ENCODE results near the gene CYFIP1.
A peak's percentile ranks its signal among the peaks of the same experiment; 100 is the strongest.
"Not testable (repeated sequence)": the region's sequence is repeated elsewhere in the genome, so short reads cannot be mapped to it uniquely, and the experiment has no call there.

The CYFIP1 gene

DNA sequence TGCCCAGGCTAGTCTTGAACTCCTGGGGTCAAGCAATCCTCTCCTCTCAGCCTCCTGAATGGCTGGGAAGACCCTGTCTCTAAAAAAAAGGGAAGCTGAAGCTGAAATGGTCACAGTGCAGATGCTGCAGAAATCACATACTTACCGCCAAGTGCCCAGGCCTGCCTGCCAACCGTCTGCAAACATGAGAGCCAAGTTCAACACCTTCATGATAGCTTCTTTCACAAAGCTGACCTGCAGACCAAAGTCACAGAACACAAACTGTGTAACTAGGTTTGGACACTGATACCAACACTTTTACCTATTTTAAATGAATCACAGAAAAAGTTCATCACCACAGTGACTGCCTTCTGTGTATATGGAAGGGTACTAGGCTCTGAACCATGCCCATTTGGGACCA lies 22.8 kb upstream of the CYFIP1 start:
- TF ChIP-seq, protein P1, sequence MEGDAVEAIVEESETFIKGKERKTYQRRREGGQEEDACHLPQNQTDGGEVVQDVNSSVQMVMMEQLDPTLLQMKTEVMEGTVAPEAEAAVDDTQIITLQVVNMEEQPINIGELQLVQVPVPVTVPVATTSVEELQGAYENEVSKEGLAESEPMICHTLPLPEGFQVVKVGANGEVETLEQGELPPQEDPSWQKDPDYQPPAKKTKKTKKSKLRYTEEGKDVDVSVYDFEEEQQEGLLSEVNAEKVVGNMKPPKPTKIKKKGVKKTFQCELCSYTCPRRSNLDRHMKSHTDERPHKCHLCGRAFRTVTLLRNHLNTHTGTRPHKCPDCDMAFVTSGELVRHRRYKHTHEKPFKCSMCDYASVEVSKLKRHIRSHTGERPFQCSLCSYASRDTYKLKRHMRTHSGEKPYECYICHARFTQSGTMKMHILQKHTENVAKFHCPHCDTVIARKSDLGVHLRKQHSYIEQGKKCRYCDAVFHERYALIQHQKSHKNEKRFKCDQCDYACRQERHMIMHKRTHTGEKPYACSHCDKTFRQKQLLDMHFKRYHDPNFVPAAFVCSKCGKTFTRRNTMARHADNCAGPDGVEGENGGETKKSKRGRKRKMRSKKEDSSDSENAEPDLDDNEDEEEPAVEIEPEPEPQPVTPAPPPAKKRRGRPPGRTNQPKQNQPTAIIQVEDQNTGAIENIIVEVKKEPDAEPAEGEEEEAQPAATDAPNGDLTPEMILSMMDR (IDR thresholded peaks at IDR 0.05; ENCODE audit: borderline replicate concordance, insufficient read depth, low read depth, low read length) = no peak
- H3K4me3 ChIP-seq (ENCODE audit: low read depth, low read length) = no peak overlapping the region

DNA sequence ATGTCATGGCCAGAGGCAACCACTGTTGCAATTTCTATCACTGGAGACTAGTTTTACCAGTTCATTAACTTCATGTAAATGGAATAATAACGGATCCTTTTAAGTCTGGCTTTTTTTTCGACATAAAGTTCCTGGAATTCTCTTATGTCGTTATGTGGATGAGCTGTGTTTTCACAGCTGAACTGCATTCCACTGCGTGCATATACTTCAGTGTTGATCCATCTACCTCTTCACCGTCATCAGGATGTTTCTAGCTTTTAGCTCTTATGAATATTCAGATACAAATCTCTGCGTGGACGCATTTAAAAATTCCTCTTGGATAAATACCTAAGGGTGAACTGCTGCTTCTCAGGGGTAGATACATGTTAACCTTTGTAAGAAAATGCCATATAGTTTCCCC lies 15.6 kb upstream of the CYFIP1 start:
- TF ChIP-seq, protein P1 (IDR thresholded peaks at IDR 0.05; ENCODE audit: borderline replicate concordance, insufficient read depth, low read depth, low read length) = no peak
- H3K4me3 ChIP-seq (ENCODE audit: low read depth, low read length) = no peak overlapping the region

DNA sequence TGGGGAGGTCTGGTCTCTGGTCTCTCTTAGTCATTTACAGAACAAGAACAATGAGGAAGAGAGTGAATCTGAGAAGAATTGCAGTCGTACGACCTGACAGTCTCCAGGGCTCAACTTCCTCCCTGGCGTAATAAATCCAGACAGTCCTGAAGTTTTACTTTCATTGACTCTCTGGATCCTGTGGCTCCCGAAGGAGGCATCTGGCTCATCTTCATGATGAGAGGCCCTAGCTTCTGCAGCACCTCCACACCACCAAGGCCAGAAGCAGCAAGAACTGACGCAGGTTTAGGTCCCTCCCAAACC lies 11.8 kb upstream of the CYFIP1 start:
- H3K4me3 ChIP-seq (ENCODE audit: low read depth, low read length) = no peak overlapping the region
- TF ChIP-seq, protein P1 (IDR thresholded peaks at IDR 0.05; ENCODE audit: borderline replicate concordance, insufficient read depth, low read depth, low read length) = no peak

DNA sequence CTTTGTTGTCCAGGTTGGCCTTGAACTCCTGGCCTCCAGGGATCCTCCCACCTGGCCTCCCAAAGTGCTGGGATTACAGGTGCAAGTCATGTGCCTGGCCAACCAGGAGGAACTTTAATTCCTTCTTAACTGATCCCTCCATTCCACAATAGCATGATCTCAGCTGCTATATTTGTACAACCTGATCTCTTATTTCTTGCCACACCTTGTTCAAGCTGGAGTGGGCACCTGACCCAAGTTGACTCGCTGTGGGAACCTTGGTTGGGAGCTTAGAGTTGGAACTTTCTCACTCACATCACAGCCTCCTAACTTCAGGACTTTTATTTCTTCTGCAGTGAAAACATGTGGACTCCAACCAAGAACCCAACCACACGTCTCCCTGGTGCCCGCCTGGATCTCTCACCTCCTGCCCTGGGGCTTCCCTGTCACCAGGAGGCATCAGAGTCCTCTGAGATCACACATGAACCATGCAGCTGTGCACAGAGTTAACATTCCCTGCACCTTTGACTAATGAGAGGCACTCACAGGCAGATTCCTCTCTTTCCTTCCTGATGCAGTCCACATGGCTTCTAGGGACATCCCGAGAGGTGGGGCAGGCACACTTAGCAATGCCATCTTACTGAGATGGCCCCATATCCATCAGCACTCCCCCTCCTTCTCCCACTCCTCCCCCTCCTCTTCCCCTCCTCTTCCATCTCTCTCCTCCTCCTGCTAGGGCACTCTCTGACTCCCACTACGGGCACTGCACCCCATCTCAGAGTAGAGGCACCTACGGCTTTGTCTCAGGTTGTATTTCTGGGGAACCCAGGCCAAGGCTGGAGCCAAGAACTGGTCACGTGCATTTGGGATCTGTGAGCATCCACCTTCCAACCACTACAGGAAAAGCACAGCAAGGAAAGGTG lies 9.7 kb upstream of the CYFIP1 start:
- TF ChIP-seq, protein P1 (IDR thresholded peaks at IDR 0.05; ENCODE audit: borderline replicate concordance, insufficient read depth, low read depth, low read length) = no peak
- H3K4me3 ChIP-seq (ENCODE audit: low read depth, low read length) = no peak overlapping the region

DNA sequence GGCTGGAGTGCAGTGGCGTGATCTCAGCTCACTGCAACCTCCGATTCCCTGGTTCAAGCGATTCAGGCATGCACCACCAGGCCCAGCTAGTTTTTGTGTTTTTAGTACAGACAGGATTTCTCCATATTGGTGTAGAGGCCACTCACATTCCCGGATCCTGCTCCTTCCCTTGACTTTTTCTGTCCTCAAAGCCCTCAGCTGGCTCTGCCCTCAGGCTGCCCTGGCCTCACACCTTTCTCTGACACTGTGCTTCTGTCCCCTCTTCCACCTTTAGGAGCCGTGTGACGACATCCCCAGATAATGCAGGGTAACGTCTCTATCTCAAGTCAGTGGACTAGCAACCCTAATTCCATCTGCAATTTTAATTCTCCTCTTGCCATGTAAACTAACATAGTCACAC lies 8.6 kb upstream of the CYFIP1 start:
- no peak overlapping the region for H3K4me3 ChIP-seq (ENCODE audit: low read depth, low read length)
- TF ChIP-seq, protein P1 (IDR thresholded peaks at IDR 0.05; ENCODE audit: borderline replicate concordance, insufficient read depth, low read depth, low read length) = no peak

DNA sequence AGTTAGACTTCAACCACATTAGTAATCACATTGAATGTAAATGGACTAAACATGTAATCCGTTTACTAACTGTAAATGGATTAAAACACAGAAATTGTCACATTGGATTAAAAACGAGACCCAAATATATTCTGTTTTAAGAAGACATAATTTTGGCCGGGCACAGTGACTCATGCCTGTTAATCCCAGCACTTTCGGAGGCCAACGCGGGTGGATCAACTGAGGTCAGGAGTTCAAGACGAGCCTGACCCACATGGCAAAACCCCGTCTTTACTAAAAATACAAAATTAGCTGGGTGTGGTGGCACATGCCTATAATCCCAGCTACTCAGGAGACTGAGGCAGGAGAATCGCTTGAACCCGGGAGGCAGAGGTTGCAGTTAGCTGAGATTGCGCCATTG lies 1.8 kb upstream of the CYFIP1 start:
- H3K4me3 ChIP-seq (ENCODE audit: low read depth, low read length) = not testable (repeated sequence)

DNA sequence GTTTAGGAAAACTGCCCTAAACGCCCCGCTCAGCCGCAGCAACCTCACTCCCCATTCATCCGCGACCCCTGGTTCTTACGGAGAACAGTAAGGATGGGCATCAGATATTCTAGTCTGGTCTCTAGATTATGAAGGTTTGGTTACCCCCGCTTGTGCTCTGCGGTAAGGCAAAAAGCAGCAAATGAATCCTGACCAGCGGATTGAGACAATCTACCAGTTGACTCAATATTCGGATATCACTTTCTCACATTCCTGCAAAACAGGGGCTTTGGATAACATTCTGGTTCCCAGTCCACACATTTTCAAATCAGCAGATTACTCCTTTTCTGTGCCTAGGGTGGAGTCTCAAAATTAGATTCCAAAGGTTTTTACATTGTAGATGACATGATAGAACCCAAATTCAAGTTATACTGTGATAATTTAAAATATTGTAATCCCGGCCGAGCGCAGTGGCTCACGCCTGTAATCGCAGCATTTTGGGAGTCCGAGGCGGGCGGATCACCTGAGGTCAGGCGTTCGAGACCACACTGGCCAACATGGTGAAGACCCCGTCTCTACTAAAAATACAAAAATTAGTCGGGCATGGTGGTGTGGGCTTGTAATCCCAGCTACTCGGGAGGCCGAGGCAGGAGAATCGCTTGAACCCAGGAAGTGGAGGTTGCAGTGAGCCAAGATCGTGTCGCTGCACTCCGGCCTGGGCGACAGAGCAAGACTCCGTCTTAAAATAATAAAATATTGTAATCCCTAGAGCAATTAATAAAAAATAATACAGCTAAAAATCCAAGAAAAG lies 1.1 kb upstream of the CYFIP1 start:
- H3K4me3 ChIP-seq (ENCODE audit: low read depth, low read length) = peak overlapping the region; percentile 92
- TF ChIP-seq, protein P1 (IDR thresholded peaks at IDR 0.05; ENCODE audit: borderline replicate concordance, insufficient read depth, low read depth, low read length) = no peak
